ENCODE measurements around the gene ZNHIT6.

The ZNHIT6 gene

DNA sequence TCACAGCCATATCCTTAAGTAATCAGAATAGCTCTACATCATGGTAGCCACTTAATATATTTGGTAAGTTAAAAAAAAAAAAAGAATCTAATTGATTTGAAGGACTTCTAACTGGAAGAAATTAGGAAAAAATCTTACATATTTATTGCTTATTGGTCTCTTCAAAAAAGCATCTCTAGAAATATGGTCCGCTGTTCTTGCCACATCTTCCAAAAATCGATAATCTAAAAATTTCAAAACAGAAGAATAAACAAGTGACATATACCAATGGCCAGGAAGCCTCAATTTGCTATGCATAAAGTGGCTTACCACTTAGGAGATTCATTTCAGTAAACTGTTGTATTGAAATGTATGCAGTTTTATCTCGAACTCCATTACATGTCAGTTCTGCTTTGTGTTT, 2.3 kb downstream of the ZNHIT6 start:
- TF ChIP-seq POLR2AphosphoS5 (IDR thresholded peaks at IDR 0.05; ENCODE audit: low read depth, low read length) (no peak), FOXP2 (optimal IDR thresholded peaks at IDR 0.05; ENCODE audit: borderline replicate concordance, extremely low read depth, extremely low read length, insufficient read depth) (no peak), SIN3A (IDR thresholded peaks at IDR 0.05; ENCODE audit: borderline replicate concordance, insufficient read depth, low read length) (no peak), TAF1 (IDR thresholded peaks at IDR 0.05; ENCODE audit: borderline replicate concordance, insufficient read depth, low read length) (no peak)
- TF ChIP-seq, protein P1, sequence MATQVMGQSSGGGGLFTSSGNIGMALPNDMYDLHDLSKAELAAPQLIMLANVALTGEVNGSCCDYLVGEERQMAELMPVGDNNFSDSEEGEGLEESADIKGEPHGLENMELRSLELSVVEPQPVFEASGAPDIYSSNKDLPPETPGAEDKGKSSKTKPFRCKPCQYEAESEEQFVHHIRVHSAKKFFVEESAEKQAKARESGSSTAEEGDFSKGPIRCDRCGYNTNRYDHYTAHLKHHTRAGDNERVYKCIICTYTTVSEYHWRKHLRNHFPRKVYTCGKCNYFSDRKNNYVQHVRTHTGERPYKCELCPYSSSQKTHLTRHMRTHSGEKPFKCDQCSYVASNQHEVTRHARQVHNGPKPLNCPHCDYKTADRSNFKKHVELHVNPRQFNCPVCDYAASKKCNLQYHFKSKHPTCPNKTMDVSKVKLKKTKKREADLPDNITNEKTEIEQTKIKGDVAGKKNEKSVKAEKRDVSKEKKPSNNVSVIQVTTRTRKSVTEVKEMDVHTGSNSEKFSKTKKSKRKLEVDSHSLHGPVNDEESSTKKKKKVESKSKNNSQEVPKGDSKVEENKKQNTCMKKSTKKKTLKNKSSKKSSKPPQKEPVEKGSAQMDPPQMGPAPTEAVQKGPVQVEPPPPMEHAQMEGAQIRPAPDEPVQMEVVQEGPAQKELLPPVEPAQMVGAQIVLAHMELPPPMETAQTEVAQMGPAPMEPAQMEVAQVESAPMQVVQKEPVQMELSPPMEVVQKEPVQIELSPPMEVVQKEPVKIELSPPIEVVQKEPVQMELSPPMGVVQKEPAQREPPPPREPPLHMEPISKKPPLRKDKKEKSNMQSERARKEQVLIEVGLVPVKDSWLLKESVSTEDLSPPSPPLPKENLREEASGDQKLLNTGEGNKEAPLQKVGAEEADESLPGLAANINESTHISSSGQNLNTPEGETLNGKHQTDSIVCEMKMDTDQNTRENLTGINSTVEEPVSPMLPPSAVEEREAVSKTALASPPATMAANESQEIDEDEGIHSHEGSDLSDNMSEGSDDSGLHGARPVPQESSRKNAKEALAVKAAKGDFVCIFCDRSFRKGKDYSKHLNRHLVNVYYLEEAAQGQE (IDR thresholded peaks at IDR 0.05; ENCODE audit: insufficient read depth in 1 of 2, low read depth in 2 of 2, low read length in 2 of 2) = no peak

DNA sequence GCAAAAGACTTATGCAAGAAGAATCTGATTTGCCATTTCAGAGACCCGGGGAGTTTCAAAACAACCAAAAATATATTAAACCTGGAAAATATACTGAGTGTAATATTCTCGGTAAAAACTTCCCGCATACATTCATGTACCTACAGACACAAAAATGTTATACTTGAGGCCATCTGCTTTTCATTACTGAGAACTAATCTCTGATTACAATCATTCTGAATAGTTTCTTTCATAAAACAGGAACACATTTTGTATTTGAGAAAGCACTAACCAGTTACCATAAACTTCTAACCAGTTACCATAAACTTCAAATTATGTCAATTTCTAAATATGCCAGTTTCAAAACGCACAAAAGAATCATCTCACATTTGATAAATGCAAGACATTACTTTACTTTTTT, 7.8 kb downstream of the ZNHIT6 start:
- TF ChIP-seq SIN3A (IDR thresholded peaks at IDR 0.05; ENCODE audit: borderline replicate concordance, insufficient read depth, low read length) (no peak), POLR2AphosphoS5 (IDR thresholded peaks at IDR 0.05; ENCODE audit: low read depth, low read length) (no peak), TAF1 (IDR thresholded peaks at IDR 0.05; ENCODE audit: borderline replicate concordance, insufficient read depth, low read length) (no peak), FOXP2 (optimal IDR thresholded peaks at IDR 0.05; ENCODE audit: borderline replicate concordance, extremely low read depth, extremely low read length, insufficient read depth) (no peak)
- TF ChIP-seq, protein P1 (IDR thresholded peaks at IDR 0.05; ENCODE audit: insufficient read depth in 1 of 2, low read depth in 2 of 2, low read length in 2 of 2) = no peak

DNA sequence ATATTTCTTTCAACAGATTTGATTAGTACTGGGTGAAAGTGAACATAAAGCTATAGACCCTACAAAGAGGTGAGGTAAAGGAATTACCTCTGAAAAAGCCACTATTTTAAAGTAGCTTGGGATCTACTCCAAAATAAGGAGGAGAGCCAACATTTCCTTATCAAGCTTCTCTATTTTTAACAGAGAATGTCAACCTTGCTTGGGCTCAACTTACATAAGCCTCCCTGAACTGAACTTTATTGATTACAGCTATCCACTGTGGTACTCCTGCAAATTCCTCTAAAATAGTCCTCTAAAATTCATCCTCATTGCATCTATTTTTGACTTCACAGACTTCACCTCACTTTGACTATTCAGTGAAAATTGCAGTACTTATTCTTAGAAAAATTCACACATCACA, 10.3 kb downstream of the ZNHIT6 start:
- TF ChIP-seq, protein P1 (IDR thresholded peaks at IDR 0.05; ENCODE audit: insufficient read depth in 1 of 2, low read depth in 2 of 2, low read length in 2 of 2) = no peak
- TF ChIP-seq TAF1 (IDR thresholded peaks at IDR 0.05; ENCODE audit: borderline replicate concordance, insufficient read depth, low read length) = no peak
- TF ChIP-seq SIN3A (IDR thresholded peaks at IDR 0.05; ENCODE audit: borderline replicate concordance, insufficient read depth, low read length) = no peak
- TF ChIP-seq FOXP2 (optimal IDR thresholded peaks at IDR 0.05; ENCODE audit: borderline replicate concordance, extremely low read depth, extremely low read length, insufficient read depth) = no peak
- no peak for TF ChIP-seq POLR2AphosphoS5 (IDR thresholded peaks at IDR 0.05; ENCODE audit: low read depth, low read length)

DNA sequence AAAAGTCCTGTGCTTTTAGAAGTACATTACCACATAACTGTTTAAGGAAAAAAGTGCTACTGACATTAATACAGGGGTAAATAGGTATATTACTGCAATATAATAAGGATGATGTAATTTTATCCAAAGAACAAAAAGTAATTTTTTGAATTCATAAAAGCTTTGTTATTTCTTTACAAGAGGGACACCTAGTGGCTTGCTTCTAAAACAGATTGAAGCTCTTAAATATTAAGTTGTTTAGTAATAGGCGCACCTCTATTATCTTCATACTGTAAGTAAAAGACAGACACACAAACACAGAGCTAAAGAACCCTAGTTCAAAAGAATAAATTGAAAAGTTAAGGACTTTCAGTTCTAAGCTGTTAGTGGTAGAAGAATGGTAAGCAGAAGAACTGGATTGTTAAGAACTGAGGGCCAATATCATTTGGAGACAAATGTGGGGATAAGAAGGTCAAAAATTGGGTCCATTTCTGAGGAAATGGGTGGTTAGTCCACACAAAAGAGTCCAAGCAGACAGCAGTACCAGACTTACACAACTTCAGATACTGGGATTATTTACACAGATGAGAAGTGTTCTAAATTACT, 15.4 kb downstream of the ZNHIT6 start:
- TF ChIP-seq TAF1 (IDR thresholded peaks at IDR 0.05; ENCODE audit: borderline replicate concordance, insufficient read depth, low read length) (no peak), FOXP2 (optimal IDR thresholded peaks at IDR 0.05; ENCODE audit: borderline replicate concordance, extremely low read depth, extremely low read length, insufficient read depth) (no peak), SIN3A (IDR thresholded peaks at IDR 0.05; ENCODE audit: borderline replicate concordance, insufficient read depth, low read length) (no peak), POLR2AphosphoS5 (IDR thresholded peaks at IDR 0.05; ENCODE audit: low read depth, low read length) (no peak)
- TF ChIP-seq, protein P1 (IDR thresholded peaks at IDR 0.05; ENCODE audit: insufficient read depth in 1 of 2, low read depth in 2 of 2, low read length in 2 of 2) = no peak

Data from PFSK-1 (cell line).